HG02678 (cell line): ENCODE measurements around the gene PANX2.

ENCODE experiments used
- ATAC-seq: cut with Tn5 transposase; IDR thresholded peaks from one replicate; pipeline ENCODE4 v1.9.1; 2021; ENCODE audit warnings: mild to moderate bottlenecking, moderate library complexity; ENCODE audit not compliant: unreplicated experiment

PANX2 gene

DNA sequence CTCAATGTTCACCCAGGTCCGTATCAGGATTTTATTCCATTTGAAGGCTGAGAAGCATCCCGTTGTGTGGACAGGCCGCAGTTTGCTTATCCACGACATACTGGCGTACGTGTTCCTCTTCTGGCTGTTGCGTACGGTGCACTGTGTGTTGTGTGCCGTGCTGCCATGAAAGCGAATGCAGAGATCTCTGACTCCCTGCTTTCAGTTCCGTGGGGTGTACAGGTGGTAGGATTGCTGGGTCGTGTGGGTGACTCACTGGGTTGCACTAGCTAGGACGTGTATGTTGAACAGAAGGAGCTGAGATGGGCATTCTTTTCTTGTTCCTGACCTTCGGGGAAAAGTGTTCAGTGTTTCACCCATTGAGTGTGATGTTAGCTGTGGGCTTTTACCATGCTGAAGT is 40.6 kb downstream of the PANX2 start:
- ATAC-seq, result no peak

DNA sequence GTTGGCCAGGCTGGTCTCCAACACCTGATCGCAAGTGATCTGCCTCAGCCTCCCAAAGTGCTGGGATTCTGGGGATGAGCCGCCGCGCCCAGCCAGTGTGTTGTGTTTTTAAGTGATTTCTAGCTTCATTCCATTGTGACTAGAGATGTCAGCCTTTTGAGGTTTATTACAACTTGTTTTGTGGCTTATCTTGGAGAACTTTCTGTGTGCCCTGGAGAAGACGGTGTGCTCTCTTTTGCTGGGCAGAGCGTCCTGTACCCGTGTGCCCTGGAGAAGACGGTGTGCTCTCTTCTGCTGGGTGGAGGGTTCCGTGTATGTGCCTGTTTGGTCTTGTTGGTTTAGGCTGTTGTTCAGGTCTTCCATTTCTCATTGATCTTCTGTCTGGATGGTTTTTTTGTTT is 42.7 kb downstream of the PANX2 start:
- no peak for ATAC-seq

- ATAC-seq, result no peak
Observed at GRCh38 chr22:50215297-50216054, 44.9 kb downstream of the PANX2 start.

DNA sequence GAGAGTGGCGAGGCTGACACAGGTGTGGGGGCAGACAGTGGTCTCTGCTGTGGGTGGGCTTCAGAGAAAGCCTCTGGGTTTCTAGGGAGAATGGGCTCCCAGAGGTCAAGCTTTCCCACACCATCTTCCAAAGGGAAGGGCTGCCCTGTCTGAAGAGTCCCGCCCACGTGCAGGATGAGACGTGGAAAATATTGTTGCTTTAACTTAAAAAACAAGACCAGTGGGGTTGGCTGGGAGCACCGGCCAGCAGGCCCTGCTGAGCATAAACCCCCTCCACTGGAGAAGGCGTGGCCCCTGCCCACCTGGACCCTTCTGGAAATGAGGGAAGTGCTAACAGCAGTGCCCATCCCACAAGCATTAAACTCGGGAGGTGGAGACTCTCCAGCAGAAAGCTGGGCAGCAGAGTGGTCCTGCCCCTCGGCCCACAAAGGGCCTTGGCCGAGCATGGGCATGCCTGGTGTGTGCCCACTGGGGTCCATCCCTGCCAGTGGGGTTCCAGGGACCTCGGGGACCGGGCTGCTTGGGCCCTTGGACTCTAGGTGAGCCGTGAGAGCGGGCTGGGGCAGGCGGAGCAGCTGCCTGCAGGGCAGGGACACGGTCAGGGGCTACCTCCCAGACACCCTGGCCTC is 45.6 kb downstream of the PANX2 start:
- no peak for ATAC-seq

DNA sequence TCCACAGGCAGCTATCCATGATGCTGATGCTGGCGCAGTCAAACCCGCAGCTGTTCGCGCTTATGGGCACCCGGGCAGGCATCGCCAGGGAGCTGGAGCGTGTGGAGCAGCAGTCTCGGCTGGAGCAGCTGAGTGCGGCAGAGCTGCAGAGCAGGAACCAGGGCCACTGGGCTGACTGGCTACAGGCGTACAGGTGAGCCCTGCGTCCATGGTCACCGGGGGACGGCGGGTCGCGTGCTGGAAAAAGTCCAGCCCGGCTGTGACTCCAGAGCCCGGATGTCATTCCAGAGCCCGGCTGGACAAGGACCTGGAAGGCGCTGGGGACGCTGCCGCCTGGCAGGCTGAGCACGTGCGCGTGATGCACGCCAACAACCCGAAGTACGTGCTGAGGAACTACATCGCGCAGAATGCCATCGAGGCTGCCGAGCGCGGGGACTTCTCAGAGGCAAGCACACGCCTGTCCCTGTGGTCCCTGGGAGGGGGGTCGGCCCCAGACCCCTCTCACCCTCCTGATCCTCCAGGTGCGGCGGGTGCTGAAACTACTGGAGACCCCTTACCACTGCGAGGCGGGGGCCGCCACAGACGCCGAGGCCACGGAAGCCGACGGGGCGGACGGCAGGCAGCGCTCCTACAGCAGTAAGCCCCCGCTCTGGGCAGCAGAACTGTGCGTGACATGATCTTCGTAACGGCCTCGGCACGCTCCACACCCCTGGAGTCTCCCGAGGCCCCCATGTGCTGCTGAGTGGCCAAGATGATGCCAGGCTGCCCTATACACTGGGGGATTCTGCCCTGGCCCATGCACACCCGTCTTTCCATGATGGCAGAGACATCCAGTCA is 46.4 kb downstream of the PANX2 start:
- no peak for ATAC-seq

- ATAC-seq, result no peak
Observed at GRCh38 chr22:50217543-50218152, 47.1 kb downstream of the PANX2 start.

DNA sequence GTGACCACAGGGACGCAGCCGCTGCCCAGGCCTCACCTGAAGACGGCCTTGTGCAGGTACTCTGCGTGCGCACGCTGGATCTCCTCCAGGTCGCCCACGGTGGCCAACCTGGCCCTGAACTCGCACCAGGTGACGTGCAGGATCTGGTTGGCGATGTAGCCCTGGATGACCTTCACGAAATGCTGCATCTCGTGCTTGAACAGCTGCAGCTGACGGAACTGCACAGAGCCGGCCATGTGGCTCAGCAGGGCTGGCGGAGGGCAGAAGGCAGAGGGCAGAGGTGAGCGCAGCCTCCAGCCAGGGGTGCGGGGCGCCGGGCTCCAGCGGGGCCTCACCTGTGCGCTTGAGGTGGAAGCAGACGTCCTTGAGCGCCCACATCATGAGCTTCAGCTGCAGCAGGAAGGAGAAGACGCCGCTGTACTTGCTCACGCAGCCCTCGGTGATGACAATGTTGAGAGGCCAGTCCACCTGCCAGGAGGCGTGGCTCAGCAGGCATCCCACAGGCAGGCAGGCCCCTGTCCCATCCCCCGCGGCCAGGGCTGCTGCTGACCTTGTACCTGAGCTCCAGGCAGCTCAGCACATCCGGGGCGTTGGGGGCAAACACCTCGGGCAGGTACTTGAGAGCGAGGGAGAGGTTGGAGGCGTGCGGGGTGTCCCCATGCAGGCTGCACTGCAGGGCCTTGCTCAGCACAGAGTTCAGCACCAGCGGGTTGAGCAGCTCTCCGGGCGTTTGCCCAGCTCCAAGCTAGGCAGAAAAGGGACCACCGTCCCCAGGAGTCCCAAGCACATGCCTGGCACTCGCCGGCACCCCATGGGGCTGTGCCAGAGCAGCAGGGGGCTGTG is 47.8 kb downstream of the PANX2 start:
- ATAC-seq, result no peak

GRCh38 chr22:50218996-50219727 is 48.6 kb downstream of the PANX2 start:
- ATAC-seq, result no peak

GRCh38 chr22:50219800-50220602 is 49.5 kb downstream of the PANX2 start:
- no peak for ATAC-seq

GRCh38 chr22:50220603-50221409 is 50.3 kb downstream of the PANX2 start:
- no peak for ATAC-seq

DNA sequence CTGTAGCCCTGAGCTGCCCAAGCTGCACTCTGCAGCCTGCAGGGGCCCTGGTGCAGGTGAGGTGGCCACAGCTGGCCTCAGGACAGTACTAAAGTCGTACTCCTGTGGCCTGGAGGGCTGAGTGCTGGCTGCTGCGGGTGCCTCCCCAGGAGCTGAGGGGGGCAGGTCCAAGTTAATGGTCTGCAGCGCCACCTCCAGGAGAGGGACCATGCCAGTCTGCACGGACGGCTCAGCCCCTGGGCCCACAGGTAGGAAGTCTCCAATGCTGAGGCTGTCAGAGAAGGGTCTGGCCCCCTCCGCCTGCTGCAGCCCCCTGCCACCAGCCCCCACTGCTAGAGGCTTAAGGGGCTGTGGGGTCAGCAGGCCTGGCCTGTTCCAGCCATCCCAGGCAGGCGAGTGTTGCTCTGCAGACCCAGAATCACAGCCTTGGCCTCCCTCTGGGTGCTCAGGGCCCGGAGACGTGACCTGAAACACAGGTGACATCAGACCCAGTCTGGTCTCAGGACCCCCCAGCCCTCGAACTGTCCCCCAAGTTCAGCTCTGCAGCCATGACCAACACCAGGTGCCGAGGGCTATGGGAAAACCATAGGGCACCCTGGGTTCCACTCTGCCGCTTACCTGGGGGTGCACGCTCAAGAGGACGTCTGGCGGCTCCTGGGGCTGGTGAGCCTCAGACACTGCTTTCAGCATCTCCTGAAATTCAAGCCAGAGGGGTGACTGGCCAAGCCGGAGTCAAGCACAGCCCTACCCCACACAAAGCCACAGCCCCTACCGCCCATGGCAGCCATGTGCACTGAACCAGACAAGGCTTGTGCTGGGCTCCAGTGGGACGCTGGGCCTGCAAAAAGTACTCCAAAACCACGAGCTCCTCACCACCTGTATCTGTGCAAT is 51.1 kb downstream of the PANX2 start:
- ATAC-seq, result no peak

DNA sequence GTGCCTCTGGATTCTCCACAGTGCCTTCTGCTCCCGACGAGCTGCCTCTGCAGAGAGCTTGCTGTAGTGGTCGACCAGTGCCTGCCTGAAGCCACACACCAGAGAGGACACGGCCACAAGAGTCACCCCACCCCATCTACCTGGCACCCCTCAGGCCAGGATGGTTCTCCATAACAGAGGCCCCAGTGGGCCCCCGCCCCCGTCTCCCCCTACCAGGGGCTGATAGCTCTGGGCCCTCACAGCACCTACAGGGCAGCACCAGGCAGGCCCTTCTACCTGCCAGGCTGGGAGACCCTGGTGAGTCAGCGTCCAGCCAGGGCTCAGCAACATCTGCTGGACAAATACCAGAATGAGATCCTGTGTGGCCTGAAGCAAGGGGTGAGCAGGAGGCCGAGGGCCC is 52.0 kb downstream of the PANX2 start:
- no peak for ATAC-seq

GRCh38 chr22:50224071-50224470 is 53.5 kb downstream of the PANX2 start:
- ATAC-seq, result no peak

- no peak for ATAC-seq
Observed at GRCh38 chr22:50225200-50225969, 54.9 kb downstream of the PANX2 start.

GRCh38 chr22:50226063-50226874 is 55.7 kb downstream of the PANX2 start:
- no peak for ATAC-seq

DNA sequence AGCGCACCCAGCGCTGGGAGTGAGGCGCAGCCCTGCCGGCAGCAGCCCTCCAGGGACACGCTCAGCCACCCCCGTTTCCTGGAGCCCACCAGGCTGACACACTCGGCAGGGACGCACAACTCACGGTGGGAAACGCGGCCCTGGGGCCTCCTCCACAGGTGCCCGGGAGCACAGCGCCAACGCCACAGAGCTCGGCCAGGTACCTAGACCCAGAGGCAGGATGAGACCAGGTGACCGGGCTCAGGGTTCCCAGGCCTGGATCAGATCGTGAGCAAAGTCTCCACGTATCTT is 56.3 kb downstream of the PANX2 start:
- ATAC-seq, result no peak
